NCI-H146 treated with DMSO at 0.1 percent for 48 hours (cell line): ENCODE data around the gene SERTAD3.
"Not testable (repeated sequence)": the region's sequence is repeated elsewhere in the genome, so short reads cannot be mapped to it uniquely, and the experiment has no call there.

Experiments used
- DNase-seq: peaks from one replicate; lab custom pipeline; 2025; ENCODE audit not compliant: unreplicated experiment; lab: John Stamatoyannopoulos, UW

The SERTAD3 gene

GRCh38 chr19:40411125-40411842, 32.9 kb downstream of the SERTAD3 start:
- no peak for DNase-seq

DNA sequence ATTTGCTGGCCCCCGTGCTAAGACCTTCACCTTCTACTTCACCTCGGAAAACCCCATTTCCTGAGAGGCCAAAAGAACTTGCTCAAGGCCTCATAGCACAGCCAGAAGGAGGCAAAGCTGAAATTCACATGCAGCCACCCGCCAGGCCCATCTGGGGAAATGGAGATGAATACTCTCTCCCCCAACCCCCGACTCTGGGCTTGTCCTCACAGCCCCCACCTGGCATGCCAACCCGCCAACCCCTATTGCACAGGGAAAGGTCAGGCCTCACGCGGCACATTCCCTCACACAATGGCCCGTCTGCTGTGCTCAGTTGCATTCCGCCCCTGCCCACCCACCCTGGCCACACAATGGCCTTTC, 34.1 kb downstream of the SERTAD3 start:
- DNase-seq: no peak

GRCh38 chr19:40408598-40408925, 35.6 kb downstream of the SERTAD3 start:
- DNase-seq: not testable (repeated sequence)

- DNase-seq: no peak
Observed at GRCh38 chr19:40407714-40408597, 36.2 kb downstream of the SERTAD3 start.

- peak; percentile 61 for DNase-seq
Observed at GRCh38 chr19:40403262-40403984, 40.7 kb downstream of the SERTAD3 start.

DNA sequence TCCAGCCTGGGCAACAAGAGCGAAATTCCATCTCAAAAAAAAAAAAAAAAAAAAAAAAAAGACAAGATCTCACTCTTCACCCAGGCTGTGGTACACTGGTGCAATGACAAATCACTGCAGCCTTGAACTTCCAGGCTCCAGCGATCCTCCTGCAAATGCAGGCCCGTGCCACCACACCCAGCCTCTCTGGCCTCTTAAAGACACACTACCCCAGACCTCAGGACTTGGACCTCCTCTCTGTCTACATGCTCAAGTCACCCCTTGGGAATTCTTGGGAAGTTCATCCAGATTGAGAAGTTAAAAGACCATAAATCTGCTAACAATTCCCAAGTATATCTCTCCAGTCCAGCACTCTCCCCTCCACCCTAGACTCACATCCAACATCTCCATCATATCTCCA, 43.6 kb downstream of the SERTAD3 start:
- no peak for DNase-seq

DNA sequence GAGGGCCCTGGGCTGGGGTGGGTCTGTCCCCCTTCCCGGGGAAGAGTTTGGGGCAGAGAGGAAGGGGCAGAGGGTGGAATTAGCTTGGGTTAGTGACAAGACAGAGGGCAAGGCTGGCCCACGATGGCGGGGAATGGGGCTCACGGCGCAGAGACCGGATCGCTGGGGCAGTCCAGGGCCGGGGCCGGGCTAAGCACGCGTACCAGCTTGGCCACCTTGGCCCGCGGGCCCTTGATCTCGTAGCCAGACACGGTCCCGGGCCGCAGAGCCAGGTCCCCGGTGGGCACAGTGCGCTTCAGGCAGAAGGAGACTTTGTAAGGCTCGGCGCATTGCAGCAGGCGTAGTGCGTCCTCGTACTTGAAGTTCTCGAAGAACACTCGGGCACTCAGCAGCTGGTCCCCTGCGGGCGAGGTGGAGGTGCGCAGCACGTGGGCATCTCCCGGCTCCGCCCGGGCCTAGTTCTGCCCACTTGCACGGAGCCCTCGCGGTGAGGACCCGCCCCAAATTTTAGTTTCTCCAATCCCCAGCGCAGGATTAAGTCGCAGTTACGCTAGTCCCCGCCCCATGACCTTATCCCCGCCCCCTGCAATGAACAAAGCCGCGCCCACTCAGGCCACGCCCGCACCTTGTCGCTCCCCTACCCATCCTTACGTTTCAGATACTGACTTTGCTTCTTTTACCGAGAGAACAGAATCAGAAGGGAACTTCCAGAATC, 45.6 kb downstream of the SERTAD3 start:
- DNase-seq: peak; percentile 30

DNA sequence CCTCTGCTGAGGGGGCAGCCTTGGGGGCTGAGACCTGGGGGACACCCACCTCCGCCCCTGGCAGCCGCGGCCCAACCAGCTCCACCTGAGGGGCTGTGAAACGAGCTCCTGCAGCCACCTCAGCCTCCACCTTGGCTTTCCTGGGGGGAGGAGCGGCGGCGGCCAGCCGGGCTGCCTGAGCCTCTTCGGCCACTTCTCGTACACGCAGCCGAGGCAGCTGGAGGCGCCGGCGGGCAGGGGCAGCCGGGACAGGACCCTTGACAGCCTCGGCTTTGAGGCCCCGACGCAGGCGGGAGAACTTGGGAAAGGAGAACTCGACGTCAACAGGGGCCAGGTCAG, 46.6 kb downstream of the SERTAD3 start:
- DNase-seq: no peak

DNA sequence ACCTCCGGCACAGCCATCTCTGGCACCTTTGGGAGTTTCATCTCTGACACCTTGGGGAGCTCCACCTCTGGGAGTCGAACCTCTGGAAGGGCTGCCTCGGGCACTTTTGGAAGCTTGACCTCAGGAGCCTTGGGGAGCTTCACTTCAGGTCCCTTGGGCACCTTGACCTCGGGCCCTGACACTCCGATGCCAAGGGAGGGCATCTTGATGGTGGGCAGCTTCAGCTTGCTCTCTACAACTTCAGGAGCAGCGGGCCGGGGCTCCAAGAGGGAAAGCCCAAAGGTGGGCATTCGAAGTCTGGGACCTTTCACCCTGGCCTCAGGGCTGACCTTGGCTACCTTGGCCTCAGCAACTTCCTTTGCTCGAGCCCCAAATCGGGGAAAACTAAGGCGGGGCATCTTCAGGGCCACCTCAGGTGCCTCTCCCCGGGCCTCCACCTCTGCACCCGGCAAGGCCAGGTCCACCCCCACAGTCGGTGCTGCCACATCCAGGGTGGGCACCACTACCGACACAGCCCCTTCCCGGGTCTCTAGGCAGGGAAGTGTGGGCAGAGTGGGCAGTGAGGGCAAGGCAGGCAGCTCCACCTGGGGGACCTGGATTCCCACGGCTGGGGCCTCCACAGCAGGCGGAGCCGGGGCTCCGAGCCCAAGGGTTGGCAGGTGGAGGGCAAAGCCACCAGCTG, 47.1 kb downstream of the SERTAD3 start:
- DNase-seq: no peak

DNA sequence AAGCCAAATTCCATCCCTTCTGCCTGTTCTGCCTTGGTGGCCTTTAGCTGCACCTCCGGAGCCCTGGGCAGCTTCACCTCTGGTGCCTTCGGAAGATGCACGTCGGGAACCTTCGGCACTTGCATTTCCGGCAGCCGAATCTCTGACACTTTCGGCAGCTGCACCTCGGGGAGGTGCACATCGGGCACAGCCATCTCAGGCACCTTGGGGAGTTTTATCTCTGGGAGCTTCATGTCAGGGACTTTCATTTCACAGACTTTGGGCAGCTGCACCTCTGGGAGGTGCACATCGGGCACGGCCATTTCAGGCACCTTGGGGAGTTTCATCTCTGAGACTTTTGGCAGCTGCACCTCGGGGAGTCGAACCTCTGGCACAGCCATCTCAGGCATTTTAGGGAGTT, 48.2 kb downstream of the SERTAD3 start:
- DNase-seq: no peak

GRCh38 chr19:40394816-40395210, 49.3 kb downstream of the SERTAD3 start:
- DNase-seq: no peak

DNA sequence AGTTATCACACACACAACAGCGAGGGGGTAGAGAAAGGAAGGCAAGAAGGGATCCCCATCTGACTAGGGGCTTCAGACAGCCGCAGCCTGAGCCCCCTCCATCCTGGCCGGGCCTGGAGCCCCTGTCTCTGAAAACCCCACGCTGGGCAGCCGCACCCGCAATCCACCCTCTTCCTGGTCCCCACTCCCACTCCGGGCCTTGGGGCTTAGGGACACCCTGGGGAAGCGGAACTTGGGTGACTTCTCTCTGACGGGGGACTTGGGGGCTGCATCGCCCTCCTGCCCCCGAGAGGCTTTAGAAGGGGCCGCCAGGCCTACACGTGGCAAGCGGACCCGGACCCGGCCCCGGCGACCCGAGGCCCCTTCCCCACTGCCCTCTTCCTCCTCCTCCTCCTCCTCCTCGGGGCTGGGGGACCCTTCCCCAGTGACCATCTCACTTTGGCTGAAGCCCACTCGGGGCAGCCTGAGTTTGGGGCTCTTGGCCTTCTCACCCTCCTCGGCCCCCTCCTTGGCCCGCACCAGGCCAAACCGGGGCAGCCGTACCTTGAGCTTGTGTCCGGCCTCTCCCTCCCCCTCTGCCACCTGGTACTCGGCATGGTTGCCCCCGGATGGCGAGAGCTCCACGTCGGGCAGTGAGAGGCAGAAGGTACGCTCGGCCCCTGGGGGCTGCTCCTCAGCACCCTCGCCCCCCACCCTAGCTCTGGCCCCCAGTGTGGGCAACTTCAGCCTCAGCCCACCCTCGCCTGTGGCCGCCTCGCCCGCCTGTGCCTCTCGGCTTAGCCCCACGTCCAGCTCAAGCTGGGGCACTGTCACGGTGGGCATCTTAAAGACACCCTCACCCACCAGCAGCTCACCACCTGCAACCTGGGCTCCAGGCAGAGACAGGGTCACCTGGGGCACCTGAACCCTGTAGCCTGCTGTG, 50.0 kb downstream of the SERTAD3 start:
- DNase-seq: no peak

DNA sequence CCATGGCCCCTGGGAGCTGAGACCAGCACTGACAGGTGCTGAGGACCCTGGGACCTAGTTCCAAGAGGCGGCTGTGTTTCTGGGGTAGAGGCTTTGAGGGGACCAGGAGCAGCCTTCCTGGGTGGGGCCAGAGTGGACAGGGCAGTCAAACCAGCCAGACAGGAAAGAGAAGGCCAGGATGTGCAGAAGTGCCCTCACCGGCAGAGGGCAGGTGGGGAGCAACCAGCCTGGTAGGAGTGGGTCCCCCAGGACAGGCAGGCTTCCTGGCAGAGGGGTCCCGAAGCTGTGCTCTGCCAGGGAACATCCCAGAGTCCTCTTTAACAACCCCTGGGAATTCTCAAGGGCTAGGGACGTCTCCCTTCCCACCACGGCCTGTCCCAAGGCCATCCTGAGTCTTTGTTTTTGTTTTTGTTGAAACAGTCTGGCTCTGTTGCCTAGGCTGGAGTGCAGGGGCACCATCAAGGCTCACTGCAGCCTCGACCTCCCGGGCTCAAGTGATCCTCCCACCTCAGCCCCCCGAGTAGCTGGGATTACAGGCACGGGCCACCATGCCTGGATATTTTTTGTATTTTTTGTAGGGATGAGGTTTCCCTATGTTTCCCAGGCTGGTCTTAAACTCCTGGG, 51.1 kb downstream of the SERTAD3 start:
- DNase-seq: no peak

GRCh38 chr19:40392123-40392522, 52.0 kb downstream of the SERTAD3 start:
- no peak for DNase-seq
